Measurements from ENCODE around the gene TGM1. TPM values are rescaled to one million over a fixed set of nuclear protein-coding genes. Genes with fewer than 3 reads are reported as not detected.
A peak's percentile ranks its signal among the peaks of the same experiment; 100 is the strongest.

TGM1 gene
- total RNA-seq, 1 donor, result 4.2 TPM

- no peaks in the 10 kb centered on the region for H3K27me3 ChIP-seq (ENCODE audit: insufficient read depth, low read length)
- peak overlapping the region; percentile 68 for H3K4me3 ChIP-seq (ENCODE audit: low read length)
- H3K9me3 ChIP-seq (ENCODE audit: low read depth, low read length), result no peaks in the 10 kb centered on the region
- peaks cover 45% of the 10 kb centered on the region for H3K4me1 ChIP-seq (ENCODE audit: insufficient read depth, low read length)
These were observed 35.9 kb upstream of the TGM1 start for GRCh38 chr14:24298892-24299254.

GRCh38 chr14:24297190-24297964 lies 34.4 kb upstream of the TGM1 start:
- H3K4me1 ChIP-seq (ENCODE audit: insufficient read depth, low read length), result peaks cover 45% of the 10 kb centered on the region
- H3K9me3 ChIP-seq (ENCODE audit: low read depth, low read length), result no peaks in the 10 kb centered on the region
- H3K4me3 ChIP-seq (ENCODE audit: low read length), result no peak overlapping the region
- H3K27me3 ChIP-seq (ENCODE audit: insufficient read depth, low read length), result no peaks in the 10 kb centered on the region

- no peaks in the 10 kb centered on the region for H3K27me3 ChIP-seq (ENCODE audit: insufficient read depth, low read length)
- no peak overlapping the region for H3K4me3 ChIP-seq (ENCODE audit: low read length)
- H3K4me1 ChIP-seq (ENCODE audit: insufficient read depth, low read length), result peaks cover 44% of the 10 kb centered on the region
- no peaks in the 10 kb centered on the region for H3K9me3 ChIP-seq (ENCODE audit: low read depth, low read length)
These were observed 33.6 kb upstream of the TGM1 start for GRCh38 chr14:24296341-24297157.

- H3K9me3 ChIP-seq (ENCODE audit: low read depth, low read length), result no peaks in the 10 kb centered on the region
- H3K4me1 ChIP-seq (ENCODE audit: insufficient read depth, low read length), result peaks cover 19% of the 10 kb centered on the region
- H3K4me3 ChIP-seq (ENCODE audit: low read length), result no peak overlapping the region
- H3K27me3 ChIP-seq (ENCODE audit: insufficient read depth, low read length), result no peaks in the 10 kb centered on the region
These were observed 30.5 kb upstream of the TGM1 start for GRCh38 chr14:24293525-24293924.

GRCh38 chr14:24292118-24292807 lies 29.3 kb upstream of the TGM1 start:
- Histone ChIP-seq H3K27me3 (ENCODE audit: insufficient read depth, low read length) (no peaks in the 10 kb centered on the region), H3K4me3 (ENCODE audit: low read length) (no peak overlapping the region), H3K4me1 (ENCODE audit: insufficient read depth, low read length) (peaks cover 8% of the 10 kb centered on the region), H3K9me3 (ENCODE audit: low read depth, low read length) (no peaks in the 10 kb centered on the region)

GRCh38 chr14:24291446-24292117 lies 28.6 kb upstream of the TGM1 start:
- Histone ChIP-seq H3K27me3 (ENCODE audit: insufficient read depth, low read length) (no peaks in the 10 kb centered on the region), H3K9me3 (ENCODE audit: low read depth, low read length) (no peaks in the 10 kb centered on the region), H3K4me3 (ENCODE audit: low read length) (no peak overlapping the region), H3K4me1 (ENCODE audit: insufficient read depth, low read length) (peaks cover 1% of the 10 kb centered on the region)

GRCh38 chr14:24290746-24291145 lies 27.8 kb upstream of the TGM1 start:
- H3K4me3 ChIP-seq (ENCODE audit: low read length), result no peak overlapping the region
- no peaks in the 10 kb centered on the region for H3K4me1 ChIP-seq (ENCODE audit: insufficient read depth, low read length)
- H3K9me3 ChIP-seq (ENCODE audit: low read depth, low read length), result no peaks in the 10 kb centered on the region
- H3K27me3 ChIP-seq (ENCODE audit: insufficient read depth, low read length), result no peaks in the 10 kb centered on the region

- H3K4me1 ChIP-seq (ENCODE audit: insufficient read depth, low read length), result no peaks in the 10 kb centered on the region
- no peaks in the 10 kb centered on the region for H3K9me3 ChIP-seq (ENCODE audit: low read depth, low read length)
- H3K27me3 ChIP-seq (ENCODE audit: insufficient read depth, low read length), result no peaks in the 10 kb centered on the region
- no peak overlapping the region for H3K4me3 ChIP-seq (ENCODE audit: low read length)
These were observed 26.8 kb upstream of the TGM1 start for GRCh38 chr14:24289649-24290280.

- Histone ChIP-seq H3K9me3 (ENCODE audit: low read depth, low read length) (no peaks in the 10 kb centered on the region), H3K27me3 (ENCODE audit: insufficient read depth, low read length) (no peaks in the 10 kb centered on the region), H3K4me1 (ENCODE audit: insufficient read depth, low read length) (peaks cover 8% of the 10 kb centered on the region), H3K4me3 (ENCODE audit: low read length) (no peak overlapping the region)
These were observed 24.0 kb upstream of the TGM1 start for GRCh38 chr14:24286996-24287395.

GRCh38 chr14:24285351-24285750 lies 22.4 kb upstream of the TGM1 start:
- H3K27me3 ChIP-seq (ENCODE audit: insufficient read depth, low read length), result no peaks in the 10 kb centered on the region
- H3K9me3 ChIP-seq (ENCODE audit: low read depth, low read length), result no peaks in the 10 kb centered on the region
- H3K4me1 ChIP-seq (ENCODE audit: insufficient read depth, low read length), result peaks cover 24% of the 10 kb centered on the region
- H3K4me3 ChIP-seq (ENCODE audit: low read length), result no peak overlapping the region

GRCh38 chr14:24284501-24285035 lies 21.6 kb upstream of the TGM1 start:
- H3K4me3 ChIP-seq (ENCODE audit: low read length), result no peak overlapping the region
- peaks cover 32% of the 10 kb centered on the region for H3K4me1 ChIP-seq (ENCODE audit: insufficient read depth, low read length)
- H3K27me3 ChIP-seq (ENCODE audit: insufficient read depth, low read length), result no peaks in the 10 kb centered on the region
- H3K9me3 ChIP-seq (ENCODE audit: low read depth, low read length), result no peaks in the 10 kb centered on the region

- no peaks in the 10 kb centered on the region for H3K9me3 ChIP-seq (ENCODE audit: low read depth, low read length)
- H3K4me1 ChIP-seq (ENCODE audit: insufficient read depth, low read length), result peaks cover 39% of the 10 kb centered on the region
- H3K27me3 ChIP-seq (ENCODE audit: insufficient read depth, low read length), result no peaks in the 10 kb centered on the region
These were observed 21.0 kb upstream of the TGM1 start for GRCh38 chr14:24283796-24284460.

GRCh38 chr14:24282736-24283135 lies 19.8 kb upstream of the TGM1 start:
- no peak overlapping the region for H3K4me3 ChIP-seq (ENCODE audit: low read length)
- H3K9me3 ChIP-seq (ENCODE audit: low read depth, low read length), result no peaks in the 10 kb centered on the region
- peaks cover 51% of the 10 kb centered on the region for H3K4me1 ChIP-seq (ENCODE audit: insufficient read depth, low read length)
- no peaks in the 10 kb centered on the region for H3K27me3 ChIP-seq (ENCODE audit: insufficient read depth, low read length)

More at GRCh38 chr14:24283796-24284460, 21.0 kb upstream of the TGM1 start:
- no peak overlapping the region for H3K4me3 ChIP-seq (ENCODE audit: low read length)

- Histone ChIP-seq H3K4me3 (ENCODE audit: low read length) (no peak overlapping the region), H3K4me1 (ENCODE audit: insufficient read depth, low read length) (peaks cover 62% of the 10 kb centered on the region), H3K27me3 (ENCODE audit: insufficient read depth, low read length) (no peaks in the 10 kb centered on the region), H3K9me3 (ENCODE audit: low read depth, low read length) (no peaks in the 10 kb centered on the region)
These were observed 18.7 kb upstream of the TGM1 start for GRCh38 chr14:24281636-24282035.

All from mononuclear cell (primary cell).